Epithelial cell of umbilical artery (primary cell): ENCODE data around the gene TPO. TPM values are rescaled to one million over a fixed set of nuclear protein-coding genes. Genes with fewer than 3 reads are reported as not detected.

Experiments
- total RNA-seq: library from RNA; depleted of rRNA; stranded (reverse); fragments of >200 nt; gene quantifications from 2 replicates; pipeline ENCODE4 v1.2.3, GENCODE V29; 2014

The TPO gene
- total RNA-seq, result not detected in 2 replicates

DNA sequence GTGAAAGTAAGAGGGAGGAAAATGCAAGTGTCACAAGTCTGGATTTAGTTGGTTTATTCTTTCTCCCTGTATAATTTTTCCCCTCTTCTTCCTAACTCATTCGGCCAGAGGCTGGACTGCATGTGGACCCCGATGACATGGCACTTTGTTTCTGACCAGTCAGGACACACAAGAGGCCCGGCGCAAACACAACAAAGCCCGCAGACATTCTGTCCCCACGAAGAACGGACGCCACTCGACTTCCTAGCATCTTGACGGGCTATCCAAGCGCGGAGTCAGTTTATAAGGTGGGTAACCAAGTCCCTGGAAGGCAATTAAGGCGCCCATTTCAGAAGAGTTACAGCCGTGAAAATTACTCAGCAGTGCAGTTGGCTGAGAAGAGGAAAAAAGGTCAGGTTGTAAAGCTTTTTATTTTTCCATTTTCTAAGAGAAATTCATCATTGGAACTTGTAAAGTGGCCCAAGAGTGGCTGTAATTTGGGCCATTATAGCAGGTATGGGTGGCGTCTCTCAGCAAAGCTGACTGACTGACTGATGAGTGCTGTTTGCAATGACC lies at the start of gene TPO:
Gene TPO, plus strand, starts transcription at position 308 of the 555 bp plus-strand sequence. CDS start 946 bp downstream, outside the sequence.

